Thymus (tissue), 11 donors: ENCODE measurements around the gene TNNI3K. TPM values are rescaled to one million over a fixed set of nuclear protein-coding genes. Genes with fewer than 3 reads are reported as not detected.

ENCODE experiments used
- DNase-seq, 9 donors: peaks; one replicate each; pipeline ENCODE4 v3.0.0-alpha.2; 2013; ENCODE audit warnings: low spot score in 9 of 9, low read depth in 6 of 9, missing footprints in 1 of 9
- H3K27ac ChIP-seq, 2 donors: one replicate each; pipeline ENCODE4 v1.5.1; 2013; ENCODE audit warnings: control low read depth in 1 of 2, low read depth in 1 of 2, low read length in 1 of 2, mild to moderate bottlenecking in 1 of 2, moderate library complexity in 1 of 2
- H3K27me3 ChIP-seq, 2 donors: one replicate each; pipeline ENCODE4 v1.5.1; 2013; ENCODE audit warnings: low read length in 1 of 2; ENCODE audit not compliant: control insufficient read depth in 2 of 2, insufficient read depth in 1 of 2
- H3K36me3 ChIP-seq, 2 donors: one replicate each; pipeline ENCODE4 v1.5.1; 2013; ENCODE audit warnings: low read length in 1 of 2, mild to moderate bottlenecking in 1 of 2, moderate library complexity in 1 of 2; ENCODE audit not compliant: control insufficient read depth in 2 of 2, insufficient read depth in 2 of 2
- H3K4me1 ChIP-seq, 2 donors: one replicate each; pipeline ENCODE4 v1.5.1; 2013; ENCODE audit warnings: low read length in 2 of 2; ENCODE audit not compliant: control insufficient read depth in 2 of 2, insufficient read depth in 2 of 2
- H3K4me3 ChIP-seq, 2 donors: one replicate each; pipeline ENCODE4 v1.5.1; 2013; ENCODE audit warnings: low read length in 2 of 2, control low read depth in 1 of 2, mild to moderate bottlenecking in 1 of 2
- H3K9me3 ChIP-seq, 2 donors: one replicate each; pipeline ENCODE4 v1.5.1; 2013; ENCODE audit warnings: low read length in 1 of 2, mild to moderate bottlenecking in 1 of 2; ENCODE audit not compliant: control insufficient read depth in 2 of 2, insufficient read depth in 1 of 2
- WGBS: extraction: QIAGEN DNeasy Blood & Tissue Kit; methylation state at CpG from one replicate; pipeline ENCODE4 v1.1.7; 2013; 5-methylcytosine and 5-hydroxymethylcytosine counted together
- polyA plus RNA-seq: library from polyadenylated mRNA; stranded (reverse); fragments of 200-250 nt; gene quantifications from one replicate; pipeline ENCODE4 v1.2.3, GENCODE V29; 2013
- total RNA-seq: library from RNA; stranded (reverse); fragments of 120-200 nt; gene quantifications from one replicate; pipeline ENCODE4 v1.2.4, GENCODE V29; 2013
- donor health status: healthy.

The TNNI3K gene
- total and polyA plus RNA-seq, 2 donors: 0.61 to 0.94 TPM

GRCh38 chr1:74420467-74420866, 185.3 kb downstream of the TNNI3K start:
- Histone ChIP-seq H3K9me3 (no peaks in the 10 kb centered on the region), H3K4me3 (no peak overlapping the region), H3K36me3 (no peaks in the 10 kb centered on the region), H3K4me1 (no peaks in the 10 kb centered on the region), H3K27ac (no peak overlapping the region), H3K27me3 (no peaks in the 10 kb centered on the region)
- no peak for DNase-seq
- WGBS: 92% methylated on average over 2 of the region's 2 CpGs

GRCh38 chr1:74422421-74423292, 187.5 kb downstream of the TNNI3K start:
- no peak overlapping the region for H3K27ac ChIP-seq
- H3K4me1 ChIP-seq: no peaks in the 10 kb centered on the region
- H3K4me3 ChIP-seq: no peak overlapping the region
- DNase-seq: no peak
- H3K36me3 ChIP-seq: no peaks in the 10 kb centered on the region
- no peaks in the 10 kb centered on the region for H3K9me3 ChIP-seq
- 82% methylated on average over 4 of the region's 4 CpGs for WGBS
- H3K27me3 ChIP-seq: no peaks in the 10 kb centered on the region

GRCh38 chr1:74423471-74423870, 188.3 kb downstream of the TNNI3K start:
- Histone ChIP-seq H3K36me3 (no peaks in the 10 kb centered on the region), H3K4me1 (no peaks in the 10 kb centered on the region), H3K4me3 (no peak overlapping the region), H3K9me3 (no peaks in the 10 kb centered on the region), H3K27me3 (no peaks in the 10 kb centered on the region), H3K27ac (no peak overlapping the region)
- 98% methylated on average over 2 of the region's 2 CpGs for WGBS
- no peak for DNase-seq

GRCh38 chr1:74425676-74426075, 190.5 kb downstream of the TNNI3K start:
- H3K4me1 ChIP-seq: no peaks in the 10 kb centered on the region
- no peaks in the 10 kb centered on the region for H3K36me3 ChIP-seq
- no peak overlapping the region for H3K27ac ChIP-seq
- H3K27me3 ChIP-seq: no peaks in the 10 kb centered on the region
- no peaks in the 10 kb centered on the region for H3K9me3 ChIP-seq
- 90% methylated on average over 6 of the region's 6 CpGs for WGBS
- no peak for DNase-seq
- no peak overlapping the region for H3K4me3 ChIP-seq

GRCh38 chr1:74426208-74426937, 191.2 kb downstream of the TNNI3K start:
- no peak overlapping the region for H3K27ac ChIP-seq
- DNase-seq: no peak
- no peaks in the 10 kb centered on the region for H3K36me3 ChIP-seq
- H3K4me1 ChIP-seq: no peaks in the 10 kb centered on the region
- no peak overlapping the region for H3K4me3 ChIP-seq
- H3K27me3 ChIP-seq: no peaks in the 10 kb centered on the region
- WGBS: 76% methylated on average over 7 of the region's 7 CpGs
- no peaks in the 10 kb centered on the region for H3K9me3 ChIP-seq

GRCh38 chr1:74427681-74428080, 192.5 kb downstream of the TNNI3K start:
- Histone ChIP-seq H3K27me3 (no peaks in the 10 kb centered on the region), H3K4me3 (no peak overlapping the region), H3K9me3 (no peaks in the 10 kb centered on the region), H3K36me3 (no peaks in the 10 kb centered on the region), H3K27ac (no peak overlapping the region), H3K4me1 (no peaks in the 10 kb centered on the region)
- no peak for DNase-seq
- WGBS: 94% methylated on average over 1 of the region's 1 CpG

- Histone ChIP-seq H3K27ac (no peak overlapping the region), H3K36me3 (no peaks in the 10 kb centered on the region), H3K4me1 (no peaks in the 10 kb centered on the region), H3K4me3 (no peak overlapping the region), H3K9me3 (no peaks in the 10 kb centered on the region), H3K27me3 (no peaks in the 10 kb centered on the region)
- 84% methylated on average over 3 of the region's 3 CpGs for WGBS
- no peak for DNase-seq
Observed at GRCh38 chr1:74429580-74429979, 194.4 kb downstream of the TNNI3K start.

GRCh38 chr1:74430342-74430934, 195.3 kb downstream of the TNNI3K start:
- Histone ChIP-seq H3K36me3 (no peaks in the 10 kb centered on the region), H3K27me3 (no peaks in the 10 kb centered on the region), H3K4me1 (no peaks in the 10 kb centered on the region), H3K27ac (no peak overlapping the region), H3K4me3 (no peak overlapping the region), H3K9me3 (no peaks in the 10 kb centered on the region)
- 91% methylated on average over 4 of the region's 4 CpGs for WGBS
- DNase-seq: no peak

- Histone ChIP-seq H3K4me3 (no peak overlapping the region), H3K27ac (no peak overlapping the region), H3K36me3 (no peaks in the 10 kb centered on the region), H3K9me3 (no peaks in the 10 kb centered on the region), H3K27me3 (no peaks in the 10 kb centered on the region), H3K4me1 (no peaks in the 10 kb centered on the region)
- 93% methylated on average over 4 of the region's 4 CpGs for WGBS
- no peak for DNase-seq
Observed at GRCh38 chr1:74431531-74431930, 196.3 kb downstream of the TNNI3K start.
